Pancreas (tissue), 10 donors: ENCODE measurements around the gene ME3. TPM values are rescaled to one million over a fixed set of nuclear protein-coding genes. Genes with fewer than 3 reads are reported as not detected.

Source experiments
- ATAC-seq, 4 donors: fragments of 200-7000 bp; cut with Tn5 transposase; one replicate each; pipeline versions ENCODE4 v1.8.0 to v1.9.1; 2020; ENCODE audit warnings: mild to moderate bottlenecking in 4 of 4, moderate library complexity in 4 of 4
- DNase-seq, 6 donors: peaks; one replicate each; pipeline ENCODE4 v3.0.0-alpha.2; 2020
- FAIRE-seq: peaks from 2 replicates; lab custom pipeline; 2012; peaks lifted over from hg19 to GRCh38; lab: Jason Lieb, UNC
- H3K27ac ChIP-seq, 4 donors: fragments of 200-600 bp; sonication (generic); 1 replicate in 3 of 4; 2 replicates in 1 of 4; pipeline versions ENCODE4 v1.5.0 to v1.8.0; 2020
- H3K27me3 ChIP-seq, 4 donors: fragments of 200-600 bp; one replicate each; pipeline ENCODE4 v1.8.0; 2021
- H3K36me3 ChIP-seq, 3 donors: fragments of 200-600 bp; sonication (generic) in 1 of 3; one replicate each; pipeline versions ENCODE4 v1.5.0 to v1.8.0; 2020 to 2021
- H3K4me1 ChIP-seq, 3 donors: fragments of 200-600 bp; one replicate each; pipeline ENCODE4 v1.8.0; 2021
- H3K4me3 ChIP-seq, 4 donors: fragments of 200-600 bp; sonication (generic) in 2 of 4; one replicate each; pipeline versions ENCODE4 v1.5.0 to v1.8.0; 2020 to 2021
- H3K9me3 ChIP-seq, 4 donors: fragments of 200-600 bp; one replicate each; pipeline ENCODE4 v1.8.0; 2021
- WGBS, 2 donors: extraction: QIAGEN DNeasy Blood & Tissue Kit; methylation state at CpG; one replicate each; pipeline ENCODE4 v1.1.7; 2013; 5-methylcytosine and 5-hydroxymethylcytosine counted together
- intact Hi-C, 3 donors: fragments of 100-400 bp; cut with DNase I; formaldehyde crosslinking; loops; one replicate each; pipeline versions ENCODE4 v1.11.1 to v1.14.2; 2022
- polyA plus RNA-seq, 2 donors: library from polyadenylated mRNA; stranded (reverse); fragments of 200-250 nt; gene quantifications; one replicate each; pipeline ENCODE4 v1.2.3, GENCODE V29; 2013
- total RNA-seq, 6 donors: library from RNA; stranded (reverse); fragmentation: NEBNext Ultra II Directional in 4 of 6; extraction: Animal tissue kit (Norgen Biotek cat#: 25700) in 4 of 6; gene quantifications; one replicate each; pipeline versions ENCODE4 v1.2.1 to v1.2.4, GENCODE V29; 2021 to 2023
- TF ChIP-seq, protein P1 (sequence below), 4 donors: fragments of 200-600 bp; sonication (generic) in 3 of 4; IDR thresholded peaks; one replicate each; pipeline versions ENCODE4 v1.5.0 to v1.8.0; 2021; ENCODE audit warnings: antibody characterized with exemption in 4 of 4
- donor health status: healthy with polysubstance abuse.
- donor health status: DM: no; HTN: no; CAD: no; lungs with moderate emphysema.
- donor health status: DM: no; HTN: no; CAD: no.
- donor health status: control.
- donor health status: control.
- donor health status: Bipolar disorder and iron deficiency.
- donor health status: DM: yes; HTN: yes; CAD: no.
- donor health status: DM: no; HTN: no; CAD: no.
- donor health status: DM: no; HTN: no; CAD: no.
- donor health status: DM: yes; HTN: yes; CAD: no.

Gene ME3
- total and polyA plus RNA-seq, 8 donors, result 6.5 to 38.8 (median 13.2) TPM

DNA sequence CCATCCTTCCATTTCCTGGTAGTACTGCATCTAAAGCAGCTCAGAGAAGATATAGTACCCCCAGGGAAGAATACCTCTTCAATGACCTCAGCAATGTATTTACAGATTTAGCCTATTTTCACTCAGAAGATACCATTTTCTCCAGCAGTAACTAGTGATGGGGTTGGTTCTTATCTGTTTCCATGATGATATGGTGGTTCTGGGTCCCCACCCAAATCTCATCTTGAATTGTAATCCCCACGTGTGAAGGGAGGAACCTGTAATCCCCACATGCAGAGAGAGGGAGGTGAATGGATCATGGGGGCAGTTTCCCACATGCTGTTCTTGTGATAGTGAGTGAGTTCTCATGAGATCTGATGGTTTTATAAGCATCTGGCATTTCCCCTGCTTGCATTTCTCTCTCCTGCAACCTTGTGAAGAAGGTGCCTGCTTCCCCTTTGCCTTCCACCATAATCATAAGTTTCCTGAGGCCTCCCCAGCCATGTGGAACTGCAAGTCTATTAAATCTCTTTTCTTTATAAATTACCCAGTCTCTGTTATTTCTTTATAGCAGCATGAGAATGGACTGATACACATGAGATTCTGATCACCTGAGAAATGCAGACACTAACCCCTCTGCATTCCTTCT is 158.6 kb downstream of the ME3 start:
- peaks cover 0 to 9% (median 7%) of the 10 kb centered on the region in 3 donors for H3K4me1 ChIP-seq
- H3K27ac ChIP-seq, result no peak overlapping the region
- FAIRE-seq (no peak), ATAC-seq (no peak), DNase-seq (no peak)
- no peaks in the 10 kb centered on the region for H3K36me3 ChIP-seq
- intact Hi-C loops, result no loop called here
- no peaks in the 10 kb centered on the region for H3K27me3 ChIP-seq
- WGBS, 2 donors, result 68 to 85% methylated on average over 1 of the region's 1 CpG
- TF ChIP-seq, protein P1, sequence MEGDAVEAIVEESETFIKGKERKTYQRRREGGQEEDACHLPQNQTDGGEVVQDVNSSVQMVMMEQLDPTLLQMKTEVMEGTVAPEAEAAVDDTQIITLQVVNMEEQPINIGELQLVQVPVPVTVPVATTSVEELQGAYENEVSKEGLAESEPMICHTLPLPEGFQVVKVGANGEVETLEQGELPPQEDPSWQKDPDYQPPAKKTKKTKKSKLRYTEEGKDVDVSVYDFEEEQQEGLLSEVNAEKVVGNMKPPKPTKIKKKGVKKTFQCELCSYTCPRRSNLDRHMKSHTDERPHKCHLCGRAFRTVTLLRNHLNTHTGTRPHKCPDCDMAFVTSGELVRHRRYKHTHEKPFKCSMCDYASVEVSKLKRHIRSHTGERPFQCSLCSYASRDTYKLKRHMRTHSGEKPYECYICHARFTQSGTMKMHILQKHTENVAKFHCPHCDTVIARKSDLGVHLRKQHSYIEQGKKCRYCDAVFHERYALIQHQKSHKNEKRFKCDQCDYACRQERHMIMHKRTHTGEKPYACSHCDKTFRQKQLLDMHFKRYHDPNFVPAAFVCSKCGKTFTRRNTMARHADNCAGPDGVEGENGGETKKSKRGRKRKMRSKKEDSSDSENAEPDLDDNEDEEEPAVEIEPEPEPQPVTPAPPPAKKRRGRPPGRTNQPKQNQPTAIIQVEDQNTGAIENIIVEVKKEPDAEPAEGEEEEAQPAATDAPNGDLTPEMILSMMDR (IDR thresholded peaks at IDR 0.05), result no peak
- H3K9me3 ChIP-seq, result no peaks in the 10 kb centered on the region
- no peak overlapping the region for H3K4me3 ChIP-seq

DNA sequence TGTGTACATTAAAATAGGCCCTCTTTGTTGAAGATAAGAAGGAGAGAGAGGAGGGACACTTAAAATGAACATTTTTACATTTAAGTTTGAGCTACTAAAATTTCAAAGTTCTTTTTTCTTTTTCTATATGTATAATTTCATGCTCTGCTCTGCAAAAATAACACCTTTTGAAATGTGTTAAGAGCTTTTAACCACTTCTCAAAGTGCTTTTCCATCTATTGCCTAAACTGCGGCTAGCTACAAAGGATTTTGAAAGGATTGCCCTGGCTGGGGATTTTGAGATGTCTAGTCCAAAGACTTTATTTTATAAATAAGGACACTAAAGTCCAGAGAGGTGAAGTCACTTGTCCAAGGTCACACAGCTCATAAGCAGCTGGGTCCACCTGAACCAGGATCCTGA is 159.3 kb downstream of the ME3 start:
- Histone ChIP-seq H3K4me3 (no peak overlapping the region), H3K4me1 (peaks cover 0 to 9% (median 6%) of the 10 kb centered on the region in 3 donors), H3K27me3 (no peaks in the 10 kb centered on the region), H3K36me3 (no peaks in the 10 kb centered on the region), H3K27ac (no peak overlapping the region), H3K9me3 (no peaks in the 10 kb centered on the region)
- 90 to 97% methylated on average over 1 of the region's 1 CpG for WGBS, 2 donors
- ATAC-seq, result no peak
- FAIRE-seq, result no peak
- DNase-seq, result no peak
- intact Hi-C loops, result no loop called here
- TF ChIP-seq, protein P1 (IDR thresholded peaks at IDR 0.05), result no peak

GRCh38 chr11:86511086-86511551 is 161.3 kb downstream of the ME3 start:
- Histone ChIP-seq H3K36me3 (no peaks in the 10 kb centered on the region), H3K4me1 (peaks cover 0 to 9% (median 2%) of the 10 kb centered on the region in 3 donors), H3K9me3 (no peaks in the 10 kb centered on the region), H3K27me3 (no peaks in the 10 kb centered on the region), H3K27ac (peak overlapping the region in 1 of 4 donors; percentile 39), H3K4me3 (no peak overlapping the region)
- intact Hi-C loops, result no loop called here
- peak; percentile 72 to 82 (median 78) for ATAC-seq
- WGBS, 2 donors, result 53 to 62% methylated on average over 3 of the region's 3 CpGs
- DNase-seq, result no peak
- FAIRE-seq, result no peak
- TF ChIP-seq, protein P1 (IDR thresholded peaks at IDR 0.05), result no peak

- no peak overlapping the region for H3K27ac ChIP-seq
- no peak overlapping the region for H3K4me3 ChIP-seq
- WGBS, 2 donors, result 69 to 80% methylated on average over 3 of the region's 3 CpGs
- H3K36me3 ChIP-seq, result no peaks in the 10 kb centered on the region
- ATAC-seq (no peak), DNase-seq (no peak), FAIRE-seq (no peak)
- intact Hi-C loops, result no loop called here
- TF ChIP-seq, protein P1 (IDR thresholded peaks at IDR 0.05), result no peak
- peaks cover 0 to 9% (median 2%) of the 10 kb centered on the region in 3 donors for H3K4me1 ChIP-seq
- no peaks in the 10 kb centered on the region for H3K9me3 ChIP-seq
- H3K27me3 ChIP-seq, result no peaks in the 10 kb centered on the region
Observed at GRCh38 chr11:86510674-86511073, 161.7 kb downstream of the ME3 start.

DNA sequence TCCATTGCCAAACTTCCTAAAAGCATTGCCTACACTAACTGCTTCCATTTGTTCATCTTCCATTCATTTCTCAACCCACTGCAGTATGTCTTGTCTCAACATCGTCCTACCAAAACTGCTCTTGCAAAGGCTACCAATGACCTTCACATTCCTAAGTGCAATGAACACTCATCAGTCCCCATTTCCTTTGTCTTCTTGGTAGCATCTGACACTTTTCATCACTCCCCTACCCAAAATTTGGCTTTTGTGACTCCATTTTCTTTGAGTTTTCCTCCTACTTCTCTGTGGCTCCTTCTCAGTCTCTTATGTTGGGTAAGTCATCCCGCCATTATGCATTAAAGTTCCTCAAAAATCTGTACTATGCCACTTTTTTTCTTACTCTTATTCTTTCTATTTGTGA is 162.3 kb downstream of the ME3 start:
- intact Hi-C loops, result no loop called here
- Histone ChIP-seq H3K9me3 (no peaks in the 10 kb centered on the region), H3K27ac (no peak overlapping the region), H3K4me3 (no peak overlapping the region), H3K4me1 (peaks cover 0 to 9% (median 2%) of the 10 kb centered on the region in 3 donors), H3K27me3 (no peaks in the 10 kb centered on the region), H3K36me3 (no peaks in the 10 kb centered on the region)
- 95 to 97% methylated on average over 2 of the region's 2 CpGs for WGBS, 2 donors
- DNase-seq (no peak), FAIRE-seq (no peak), ATAC-seq (peak in 1 of 4 donors; percentile 17)
- TF ChIP-seq, protein P1 (IDR thresholded peaks at IDR 0.05), result no peak
